Neural progenitor cell (in vitro differentiated cells): Measurements from ENCODE around the gene PSMC3IP. TPM values are rescaled to one million over a fixed set of nuclear protein-coding genes. Genes with fewer than 3 reads are reported as not detected.
A peak's percentile ranks its signal among the peaks of the same experiment; 100 is the strongest.

ENCODE experiments used
- DNase-seq: peaks from one replicate; pipeline ENCODE4 v3.0.0-alpha.2; 2016; ENCODE audit warnings: low spot score
- H2AFZ ChIP-seq: fragments of 200-600 bp; sonication (generic); replicated peaks from 2 replicates; pipeline ENCODE4 v1.6.1; 2016; ENCODE audit warnings: antibody characterized with exemption
- H3F3A ChIP-seq: fragments of 200-600 bp; sonication (generic); 2 replicates; pipeline ENCODE4 v1.6.1; 2016; ENCODE audit warnings: antibody characterized with exemption, low read depth
- H3K27ac ChIP-seq: fragments of 200-600 bp; sonication (generic); 2 replicates; pipeline ENCODE4 v1.5.1; 2016; ENCODE audit warnings: mild to moderate bottlenecking
- H3K27me3 ChIP-seq: fragments of 200-600 bp; sonication (generic); 2 replicates; pipeline ENCODE4 v1.6.1; 2016; ENCODE audit warnings: mild to moderate bottlenecking, moderate library complexity
- H3K36me3 ChIP-seq: fragments of 200-600 bp; sonication (generic); 2 replicates; pipeline ENCODE4 v1.5.1; 2016
- H3K4me1 ChIP-seq: fragments of 200-600 bp; sonication (generic); 2 replicates; pipeline ENCODE4 v1.6.1; 2016; ENCODE audit warnings: mixed run types
- H3K4me2 ChIP-seq: fragments of 200-600 bp; sonication (generic); 2 replicates; pipeline ENCODE4 v1.6.1; 2016
- H3K4me3 ChIP-seq: fragments of 200-600 bp; sonication (generic); 2 replicates; pipeline ENCODE4 v1.5.1; 2016
- H3K79me2 ChIP-seq: fragments of 200-600 bp; sonication (generic); 2 replicates; pipeline ENCODE4 v1.6.1; 2016; ENCODE audit warnings: low read depth
- H3K9ac ChIP-seq: fragments of 200-600 bp; sonication (generic); 2 replicates; pipeline ENCODE4 v1.6.1; 2016
- H3K9me3 ChIP-seq: fragments of 200-600 bp; sonication (generic); 2 replicates; pipeline ENCODE4 v1.5.1; 2016; ENCODE audit warnings: low read depth
- H4K20me1 ChIP-seq: fragments of 200-600 bp; sonication (generic); 2 replicates; pipeline ENCODE4 v1.6.1; 2016; ENCODE audit warnings: low read depth
- H3K27ac Mint-ChIP-seq: 3 replicates; pipeline ENCODE4 v1.8.0; 2021; ENCODE audit warnings: mixed read lengths
- H3K27me3 Mint-ChIP-seq: 2 replicates; pipeline ENCODE4 v1.8.0; 2022; ENCODE audit warnings: low read depth, mild to moderate bottlenecking, inconsistent platforms, moderate library complexity, mixed read lengths; ENCODE audit not compliant: insufficient read depth
- H3K36me3 Mint-ChIP-seq: 3 replicates; pipeline ENCODE4 v1.8.0; 2021; ENCODE audit warnings: mixed read lengths
- H3K4me1 Mint-ChIP-seq: 3 replicates; pipeline ENCODE4 v1.8.0; 2021; ENCODE audit warnings: mixed read lengths
- H3K4me3 Mint-ChIP-seq: 3 replicates; pipeline ENCODE4 v1.8.0; 2021; ENCODE audit warnings: mild to moderate bottlenecking, moderate library complexity, mixed read lengths
- H3K9me3 Mint-ChIP-seq: 3 replicates; pipeline ENCODE4 v1.8.0; 2020; ENCODE audit warnings: mixed read lengths
- CTCF ChIP-seq: fragments of 200-600 bp; sonication (generic); IDR thresholded peaks from 2 replicates; pipeline ENCODE4 v1.5.1; 2017; ENCODE audit warnings: antibody characterized with exemption, mild to moderate bottlenecking
- EZH2 ChIP-seq: fragments of 200-600 bp; sonication (generic); IDR thresholded peaks from 2 replicates; pipeline ENCODE4 v1.6.1; 2017; ENCODE audit warnings: antibody characterized with exemption, mild to moderate bottlenecking, moderate library complexity
- EZH2phosphoT487 ChIP-seq: fragments of 200-600 bp; sonication (generic); IDR thresholded peaks from 2 replicates; pipeline ENCODE4 v1.6.1; 2017; ENCODE audit warnings: antibody characterized with exemption
- total RNA-seq: library from RNA; depleted of rRNA; stranded (reverse); fragments of >200 nt; gene quantifications from 2 replicates; pipeline ENCODE4 v1.2.3, GENCODE V29; 2015; ENCODE audit warnings: low replicate concordance

Gene PSMC3IP
- total RNA-seq, 1 donor from 2014 or later = 23.7 TPM

DNA sequence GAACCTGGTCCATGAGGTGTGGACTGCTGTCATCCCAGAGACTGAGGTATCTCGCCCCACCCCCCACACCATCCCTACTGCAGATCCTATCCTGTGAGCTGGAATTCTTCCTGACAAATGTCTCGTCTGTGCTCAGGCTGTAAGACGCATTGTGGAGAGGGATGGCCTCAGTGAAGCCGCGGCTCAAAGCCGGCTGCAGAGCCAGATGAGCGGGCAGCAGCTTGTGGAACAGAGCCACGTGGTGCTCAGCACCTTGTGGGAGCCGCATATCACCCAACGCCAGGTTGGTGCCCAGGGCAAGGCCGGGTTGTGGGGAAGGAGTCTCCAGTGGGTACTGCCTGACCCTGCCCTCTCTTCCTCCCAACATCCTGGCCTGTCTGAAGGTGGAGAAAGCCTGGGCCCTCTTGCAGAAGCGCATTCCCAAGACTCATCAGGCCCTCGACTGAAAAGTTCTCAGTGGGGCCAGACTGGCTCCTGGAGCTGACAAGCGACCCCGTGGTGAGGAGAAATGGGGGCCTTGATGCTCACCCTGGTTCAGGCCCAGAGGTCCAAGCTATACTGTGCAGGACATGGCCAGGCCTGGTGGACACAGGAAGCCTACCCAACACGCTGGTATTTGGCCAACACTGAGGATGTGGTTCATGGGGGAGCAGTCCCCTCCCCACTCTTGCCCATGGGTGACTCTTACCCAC is 11.9 kb downstream of the PSMC3IP start:
- no peaks in the 10 kb centered on the region for H3K9me3 ChIP-seq
- H3K4me2 ChIP-seq = no peak overlapping the region
- TF ChIP-seq EZH2phosphoT487 = no peak
- no peak for TF ChIP-seq EZH2
- no peak for TF ChIP-seq CTCF
- H4K20me1 ChIP-seq = no peaks in the 10 kb centered on the region
- H3F3A ChIP-seq = peaks cover 37% of the 10 kb centered on the region
- no peaks in the 10 kb centered on the region for H3K9me3 Mint-ChIP-seq
- no peak overlapping the region for H3K27ac Mint-ChIP-seq
- H3K36me3 ChIP-seq = no peaks in the 10 kb centered on the region
- H2AFZ ChIP-seq = no peak overlapping the region
- no peak for DNase-seq
- H3K27ac ChIP-seq = no peak overlapping the region
- no peak overlapping the region for H3K9ac ChIP-seq
- H3K36me3 Mint-ChIP-seq = peaks cover 11% of the 10 kb centered on the region
- H3K4me1 Mint-ChIP-seq = peaks cover 26% of the 10 kb centered on the region
- peaks cover 6% of the 10 kb centered on the region for H3K27me3 Mint-ChIP-seq
- H3K4me3 Mint-ChIP-seq = peak overlapping the region; percentile 95
- H3K27me3 ChIP-seq = no peaks in the 10 kb centered on the region
- H3K4me1 ChIP-seq = peaks cover 12% of the 10 kb centered on the region
- no peak overlapping the region for H3K4me3 ChIP-seq
- H3K79me2 ChIP-seq = peaks cover 30% of the 10 kb centered on the region

GRCh38 chr17:42564815-42565522 is 12.6 kb downstream of the PSMC3IP start:
- peaks cover 30% of the 10 kb centered on the region for H3K79me2 ChIP-seq
- H3K4me2 ChIP-seq = no peak overlapping the region
- peaks cover 12% of the 10 kb centered on the region for H3K4me1 ChIP-seq

GRCh38 chr17:42563950-42564349 is 13.6 kb downstream of the PSMC3IP start:
- TF ChIP-seq CTCF = no peak
- TF ChIP-seq EZH2 = no peak
- no peak for TF ChIP-seq EZH2phosphoT487
- Mint-ChIP-seq H3K9me3 (no peaks in the 10 kb centered on the region), H3K36me3 (peaks cover 5% of the 10 kb centered on the region), H3K4me1 (peaks cover 26% of the 10 kb centered on the region), H3K27me3 (peaks cover 6% of the 10 kb centered on the region), H3K27ac (no peak overlapping the region), H3K4me3 (peak overlapping the region; percentile 92)
- H3K27me3 ChIP-seq = no peaks in the 10 kb centered on the region
- DNase-seq = no peak
- no peak overlapping the region for H3K27ac ChIP-seq
- H4K20me1 ChIP-seq = no peaks in the 10 kb centered on the region
- H3K79me2 ChIP-seq = peaks cover 30% of the 10 kb centered on the region
- peaks cover 32% of the 10 kb centered on the region for H3F3A ChIP-seq
- H3K4me1 ChIP-seq = peaks cover 12% of the 10 kb centered on the region
- H2AFZ ChIP-seq = no peak overlapping the region
- H3K9ac ChIP-seq = no peak overlapping the region
- no peaks in the 10 kb centered on the region for H3K36me3 ChIP-seq
- H3K4me3 ChIP-seq = no peak overlapping the region
- H3K4me2 ChIP-seq = no peak overlapping the region
- no peaks in the 10 kb centered on the region for H3K9me3 ChIP-seq

More at GRCh38 chr17:42564815-42565522, 12.6 kb downstream of the PSMC3IP start:
- Histone ChIP-seq H3K36me3 (no peaks in the 10 kb centered on the region), H3K4me3 (no peak overlapping the region), H3K9me3 (no peaks in the 10 kb centered on the region), H3K27me3 (no peaks in the 10 kb centered on the region), H3F3A (peaks cover 38% of the 10 kb centered on the region), H3K9ac (no peak overlapping the region), H2AFZ (no peak overlapping the region), H3K27ac (no peak overlapping the region), H4K20me1 (no peaks in the 10 kb centered on the region)
- Mint-ChIP-seq H3K9me3 (no peaks in the 10 kb centered on the region), H3K36me3 (peaks cover 11% of the 10 kb centered on the region), H3K4me3 (peak overlapping the region; percentile 68), H3K4me1 (peaks cover 26% of the 10 kb centered on the region), H3K27me3 (peaks cover 6% of the 10 kb centered on the region), H3K27ac (no peak overlapping the region)
- DNase-seq = no peak
- TF ChIP-seq CTCF (no peak), EZH2 (no peak), EZH2phosphoT487 (no peak)
